Erythroblast (primary cell): Measurements from ENCODE around the gene ST7.

Source experiments
- GATA1 ChIP-seq: IDR thresholded peaks from 2 replicates; pipeline ENCODE4 v1.6.1; 2011; ENCODE audit warnings: low read depth, mild to moderate bottlenecking, control low read depth, low read length, moderate library complexity
- POLR2A ChIP-seq: IDR thresholded peaks from 2 replicates; pipeline ENCODE4 v1.6.1; 2011; ENCODE audit warnings: mild to moderate bottlenecking, low read length

DNA sequence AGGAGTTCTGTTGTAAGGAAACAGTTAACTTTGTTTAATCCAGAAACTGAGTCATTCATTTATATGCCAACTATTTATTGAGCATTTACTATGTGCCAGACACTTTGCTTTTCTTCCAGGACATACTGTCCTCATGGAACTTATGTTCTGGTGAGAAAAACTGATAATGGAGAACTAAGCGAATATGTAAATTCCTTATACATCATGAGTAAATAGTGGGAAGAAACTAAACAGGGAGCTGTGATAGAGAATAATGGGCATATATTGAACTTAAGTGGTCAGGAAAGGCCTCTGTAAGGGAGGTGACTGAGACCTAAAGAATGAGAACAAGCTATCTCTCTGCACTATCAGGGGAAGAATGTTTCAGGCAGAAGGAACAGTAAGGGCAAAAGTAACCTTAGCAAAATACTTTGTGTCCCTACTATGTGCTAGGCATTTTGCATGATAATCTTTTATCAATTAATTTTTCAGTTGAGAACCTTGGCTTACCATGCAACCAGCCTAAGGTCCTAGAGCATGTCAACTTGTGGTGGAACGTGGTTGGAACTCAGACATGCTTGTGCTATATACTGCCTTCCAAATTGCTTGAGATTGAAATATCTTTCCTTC is 45.4 kb downstream of the ST7 start:
- no peak for TF ChIP-seq POLR2A
- TF ChIP-seq GATA1 = no peak
